Astrocyte of the cerebellum (primary cell): Measurements from ENCODE around the gene TRIM46.
"Not testable (repeated sequence)": the region's sequence is repeated elsewhere in the genome, so short reads cannot be mapped to it uniquely, and the experiment has no call there.

Source experiments
- DNase-seq: peaks from one replicate; pipeline ENCODE4 v3.0.0-alpha.2; 2011; ENCODE audit warnings: low read depth
- H3K4me3 ChIP-seq: 2 replicates; pipeline ENCODE4 v1.5.1; 2011; ENCODE audit warnings: mild to moderate bottlenecking, low read depth, low read length, moderate library complexity
- CTCF ChIP-seq: IDR thresholded peaks from 2 replicates; pipeline ENCODE4 v1.5.1; 2012; ENCODE audit warnings: low read length, low read depth, moderate library complexity, mild to moderate bottlenecking; ENCODE audit errors: missing control alignments
- in situ Hi-C: cut with HindIII; loops from 2 replicates; pipeline ENCODE4 v1.10.0; 2017; ENCODE audit warnings: low sequenced_read_pairs

Gene TRIM46

GRCh38 chr1:155219592-155220031 is 46.0 kb downstream of the TRIM46 start:
- in situ Hi-C loops = no loop called here
- no peak overlapping the region for H3K4me3 ChIP-seq
- DNase-seq = no peak
- TF ChIP-seq CTCF = no peak

GRCh38 chr1:155220211-155220965 is 46.7 kb downstream of the TRIM46 start:
- in situ Hi-C loops, DNase-seq: not testable (repeated sequence)

GRCh38 chr1:155223047-155223446 is 49.4 kb downstream of the TRIM46 start:
- no peak overlapping the region for H3K4me3 ChIP-seq
- no peak for TF ChIP-seq CTCF
- in situ Hi-C loops = no loop called here
- no peak for DNase-seq

More at GRCh38 chr1:155220211-155220965, 46.7 kb downstream of the TRIM46 start:
- not testable (repeated sequence) for H3K4me3 ChIP-seq

- DNase-seq, in situ Hi-C loops, H3K4me3 ChIP-seq: not testable (repeated sequence)
These were observed 51.7 kb downstream of the TRIM46 start for GRCh38 chr1:155225404-155225759.

GRCh38 chr1:155226188-155226909 is 52.7 kb downstream of the TRIM46 start:
- DNase-seq = no peak
- TF ChIP-seq CTCF = peak; percentile 73
- peak overlapping the region; percentile 69 for H3K4me3 ChIP-seq
- in situ Hi-C loops = no loop called here

- no peak for TF ChIP-seq CTCF
- in situ Hi-C loops = no loop called here
- no peak for DNase-seq
- peak overlapping the region; percentile 69 for H3K4me3 ChIP-seq
These were observed 53.2 kb downstream of the TRIM46 start for GRCh38 chr1:155226910-155227260.

- peak; percentile 98 for DNase-seq
- in situ Hi-C loops = no loop called here
These were observed 53.8 kb downstream of the TRIM46 start for GRCh38 chr1:155227261-155228095.

More at GRCh38 chr1:155227261-155228095, 53.8 kb downstream of the TRIM46 start:
- peak overlapping the region; percentile 69 for H3K4me3 ChIP-seq
- TF ChIP-seq CTCF = no peak
